ENCODE data around the gene AUTS2. TPM values are rescaled to one million over a fixed set of nuclear protein-coding genes. Genes with fewer than 3 reads are reported as not detected.

The AUTS2 gene
- total and polyA plus RNA-seq, 4 donors, result 4.9 to 24.4 (median 7.0) TPM

DNA sequence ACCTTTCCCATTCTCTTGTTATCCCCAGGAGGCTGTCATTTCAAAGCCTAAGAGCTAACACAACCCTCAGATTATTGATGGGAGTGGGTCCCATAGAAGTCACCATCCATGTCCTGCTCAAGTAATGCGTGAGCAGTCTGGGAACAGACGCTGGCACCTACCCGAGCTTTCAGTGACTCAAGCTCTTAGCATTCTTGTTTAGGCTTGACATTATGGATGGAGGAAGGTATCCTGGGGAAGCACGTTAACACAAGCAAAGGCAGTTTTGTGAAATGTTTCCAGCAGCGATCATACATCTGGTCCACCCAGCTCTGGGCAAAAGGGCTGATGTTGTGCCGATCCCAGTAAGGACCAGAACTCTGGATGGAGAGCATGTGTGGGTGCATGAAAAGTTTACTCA lies 30.0 kb upstream of the AUTS2 start:
- Histone ChIP-seq H3K36me3 (ENCODE audit: control insufficient read depth in 4 of 4, insufficient read depth in 3 of 4, low read depth in 1 of 4, low read length in 3 of 4) (no peaks in the 10 kb centered on the region), H3K27me3 (ENCODE audit: control insufficient read depth in 4 of 4, insufficient read depth in 4 of 4, low read length in 3 of 4) (no peaks in the 10 kb centered on the region), H3K4me3 (ENCODE audit: low read depth in 1 of 3, low read length in 3 of 3) (no peak overlapping the region), H3K9me3 (ENCODE audit: control insufficient read depth in 4 of 4, low read length in 3 of 4) (no peaks in the 10 kb centered on the region), H3K4me1 (ENCODE audit: control insufficient read depth in 4 of 4, insufficient read depth in 4 of 4, low read length in 3 of 4) (peaks cover 0 to 4% (median 1%) of the 10 kb centered on the region in 4 donors), H3K9ac (ENCODE audit: low read depth in 1 of 2, low read length in 2 of 2) (no peak overlapping the region), H3K27ac (ENCODE audit: low read depth in 1 of 2, low read length in 2 of 2) (no peak overlapping the region)
- 85% methylated on average over 6 of the region's 6 CpGs for WGBS
- no peak for DNase-seq (ENCODE audit: low spot score)
- no peak for TF ChIP-seq RXRA (IDR thresholded peaks at IDR 0.05)
- TF ChIP-seq SP1 (IDR thresholded peaks at IDR 0.05), result no peak
- TF ChIP-seq, protein P1, sequence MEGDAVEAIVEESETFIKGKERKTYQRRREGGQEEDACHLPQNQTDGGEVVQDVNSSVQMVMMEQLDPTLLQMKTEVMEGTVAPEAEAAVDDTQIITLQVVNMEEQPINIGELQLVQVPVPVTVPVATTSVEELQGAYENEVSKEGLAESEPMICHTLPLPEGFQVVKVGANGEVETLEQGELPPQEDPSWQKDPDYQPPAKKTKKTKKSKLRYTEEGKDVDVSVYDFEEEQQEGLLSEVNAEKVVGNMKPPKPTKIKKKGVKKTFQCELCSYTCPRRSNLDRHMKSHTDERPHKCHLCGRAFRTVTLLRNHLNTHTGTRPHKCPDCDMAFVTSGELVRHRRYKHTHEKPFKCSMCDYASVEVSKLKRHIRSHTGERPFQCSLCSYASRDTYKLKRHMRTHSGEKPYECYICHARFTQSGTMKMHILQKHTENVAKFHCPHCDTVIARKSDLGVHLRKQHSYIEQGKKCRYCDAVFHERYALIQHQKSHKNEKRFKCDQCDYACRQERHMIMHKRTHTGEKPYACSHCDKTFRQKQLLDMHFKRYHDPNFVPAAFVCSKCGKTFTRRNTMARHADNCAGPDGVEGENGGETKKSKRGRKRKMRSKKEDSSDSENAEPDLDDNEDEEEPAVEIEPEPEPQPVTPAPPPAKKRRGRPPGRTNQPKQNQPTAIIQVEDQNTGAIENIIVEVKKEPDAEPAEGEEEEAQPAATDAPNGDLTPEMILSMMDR (IDR thresholded peaks at IDR 0.05; ENCODE audit: low read depth, low read length, missing input control), result no peak
- TF ChIP-seq, protein P2, sequence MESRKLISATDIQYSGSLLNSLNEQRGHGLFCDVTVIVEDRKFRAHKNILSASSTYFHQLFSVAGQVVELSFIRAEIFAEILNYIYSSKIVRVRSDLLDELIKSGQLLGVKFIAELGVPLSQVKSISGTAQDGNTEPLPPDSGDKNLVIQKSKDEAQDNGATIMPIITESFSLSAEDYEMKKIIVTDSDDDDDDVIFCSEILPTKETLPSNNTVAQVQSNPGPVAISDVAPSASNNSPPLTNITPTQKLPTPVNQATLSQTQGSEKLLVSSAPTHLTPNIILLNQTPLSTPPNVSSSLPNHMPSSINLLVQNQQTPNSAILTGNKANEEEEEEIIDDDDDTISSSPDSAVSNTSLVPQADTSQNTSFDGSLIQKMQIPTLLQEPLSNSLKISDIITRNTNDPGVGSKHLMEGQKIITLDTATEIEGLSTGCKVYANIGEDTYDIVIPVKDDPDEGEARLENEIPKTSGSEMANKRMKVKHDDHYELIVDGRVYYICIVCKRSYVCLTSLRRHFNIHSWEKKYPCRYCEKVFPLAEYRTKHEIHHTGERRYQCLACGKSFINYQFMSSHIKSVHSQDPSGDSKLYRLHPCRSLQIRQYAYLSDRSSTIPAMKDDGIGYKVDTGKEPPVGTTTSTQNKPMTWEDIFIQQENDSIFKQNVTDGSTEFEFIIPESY (IDR thresholded peaks at IDR 0.05), result no peak
- TF ChIP-seq YY1 (IDR thresholded peaks at IDR 0.05), result no peak
- no peak for TF ChIP-seq JUND (IDR thresholded peaks at IDR 0.05)
- TF ChIP-seq GABPA (IDR thresholded peaks at IDR 0.05 in 1 of 2, conservative IDR thresholded peaks at IDR 0.05 in 1 of 2), result no peak
- TF ChIP-seq, protein P3, sequence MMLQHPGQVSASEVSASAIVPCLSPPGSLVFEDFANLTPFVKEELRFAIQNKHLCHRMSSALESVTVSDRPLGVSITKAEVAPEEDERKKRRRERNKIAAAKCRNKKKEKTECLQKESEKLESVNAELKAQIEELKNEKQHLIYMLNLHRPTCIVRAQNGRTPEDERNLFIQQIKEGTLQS (IDR thresholded peaks at IDR 0.05), result no peak
- TF ChIP-seq RAD21 (IDR thresholded peaks at IDR 0.05), result no peak
- no peak for TF ChIP-seq TAF1 (conservative IDR thresholded peaks at IDR 0.05)
- TF ChIP-seq, protein P4, sequence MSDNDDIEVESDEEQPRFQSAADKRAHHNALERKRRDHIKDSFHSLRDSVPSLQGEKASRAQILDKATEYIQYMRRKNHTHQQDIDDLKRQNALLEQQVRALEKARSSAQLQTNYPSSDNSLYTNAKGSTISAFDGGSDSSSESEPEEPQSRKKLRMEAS (IDR thresholded peaks at IDR 0.05), result no peak
- TF ChIP-seq FOXA2 (IDR thresholded peaks at IDR 0.05), result no peak
- TF ChIP-seq EGR1 (IDR thresholded peaks at IDR 0.05; ENCODE audit: low read depth in 2 of 2), result no peak
- TF ChIP-seq FOXA1 (IDR thresholded peaks at IDR 0.05), result no peak
- TF ChIP-seq HNF4A (conservative IDR thresholded peaks at IDR 0.05), result no peak

DNA sequence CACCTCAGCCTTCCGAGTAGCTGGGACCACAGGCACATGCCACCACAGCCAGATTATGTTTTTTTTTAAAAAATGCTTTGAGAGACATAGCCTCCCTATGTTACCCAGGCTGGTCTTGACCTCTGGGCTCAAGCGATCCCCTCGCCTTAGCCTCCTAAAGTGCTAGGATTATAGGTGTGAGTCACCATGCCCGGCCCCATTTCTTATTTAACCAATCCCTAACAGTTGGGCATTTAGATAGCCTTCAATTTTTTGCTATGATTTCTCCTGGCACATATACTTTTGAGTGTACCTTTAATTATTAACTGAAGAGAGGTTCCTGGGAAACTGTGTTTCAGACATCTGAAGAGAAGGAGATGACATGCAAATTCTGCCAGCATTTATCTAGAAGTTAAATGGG lies 22.6 kb upstream of the AUTS2 start:
- Histone ChIP-seq H3K36me3 (ENCODE audit: control insufficient read depth in 4 of 4, insufficient read depth in 3 of 4, low read depth in 1 of 4, low read length in 3 of 4) (no peaks in the 10 kb centered on the region), H3K4me3 (ENCODE audit: low read depth in 1 of 3, low read length in 3 of 3) (no peak overlapping the region), H3K9ac (ENCODE audit: low read depth in 1 of 2, low read length in 2 of 2) (no peak overlapping the region), H3K9me3 (ENCODE audit: control insufficient read depth in 4 of 4, low read length in 3 of 4) (no peaks in the 10 kb centered on the region), H3K27me3 (ENCODE audit: control insufficient read depth in 4 of 4, insufficient read depth in 4 of 4, low read length in 3 of 4) (peaks cover 0 to 2% (median 0%) of the 10 kb centered on the region in 4 donors), H3K27ac (ENCODE audit: low read depth in 1 of 2, low read length in 2 of 2) (no peak overlapping the region), H3K4me1 (ENCODE audit: control insufficient read depth in 4 of 4, insufficient read depth in 4 of 4, low read length in 3 of 4) (no peaks in the 10 kb centered on the region)
- DNase-seq (ENCODE audit: low spot score), result no peak
- TF ChIP-seq GABPA (IDR thresholded peaks at IDR 0.05 in 1 of 2, conservative IDR thresholded peaks at IDR 0.05 in 1 of 2), result no peak
- WGBS, result 86% methylated on average over 4 of the region's 4 CpGs

DNA sequence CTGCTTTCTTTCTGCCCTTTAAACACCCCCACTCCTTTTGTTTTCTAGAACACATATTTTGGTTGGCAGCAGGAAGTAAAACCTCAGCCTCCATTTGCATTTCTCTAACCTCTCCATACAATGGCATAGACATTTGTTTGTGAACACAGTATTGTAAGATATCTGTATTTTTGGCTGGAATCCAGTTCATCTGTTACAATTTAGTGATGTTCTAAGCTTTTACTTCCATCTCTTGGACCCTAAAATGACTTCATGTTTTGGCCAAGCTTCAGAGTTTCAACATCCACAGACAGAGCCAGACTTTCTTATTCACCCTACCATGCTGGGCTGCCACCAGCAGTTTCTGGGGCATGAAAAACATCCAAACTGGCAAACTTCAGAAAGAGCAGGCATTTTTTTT lies 21.1 kb upstream of the AUTS2 start:
- peaks cover 0 to 2% (median 0%) of the 10 kb centered on the region in 4 donors for H3K27me3 ChIP-seq (ENCODE audit: control insufficient read depth in 4 of 4, insufficient read depth in 4 of 4, low read length in 3 of 4)
- H3K9me3 ChIP-seq (ENCODE audit: control insufficient read depth in 4 of 4, low read length in 3 of 4), result no peaks in the 10 kb centered on the region
- H3K4me3 ChIP-seq (ENCODE audit: low read depth in 1 of 3, low read length in 3 of 3), result no peak overlapping the region
- no peaks in the 10 kb centered on the region for H3K4me1 ChIP-seq (ENCODE audit: control insufficient read depth in 4 of 4, insufficient read depth in 4 of 4, low read length in 3 of 4)
- H3K27ac ChIP-seq (ENCODE audit: low read depth in 1 of 2, low read length in 2 of 2), result no peak overlapping the region
- H3K36me3 ChIP-seq (ENCODE audit: control insufficient read depth in 4 of 4, insufficient read depth in 3 of 4, low read depth in 1 of 4, low read length in 3 of 4), result no peaks in the 10 kb centered on the region
- H3K9ac ChIP-seq (ENCODE audit: low read depth in 1 of 2, low read length in 2 of 2), result no peak overlapping the region
- DNase-seq (ENCODE audit: low spot score), result no peak
- TF ChIP-seq, protein P3 (IDR thresholded peaks at IDR 0.05), result no peak
- TF ChIP-seq GABPA (IDR thresholded peaks at IDR 0.05 in 1 of 2, conservative IDR thresholded peaks at IDR 0.05 in 1 of 2) (no peak), HNF4G (IDR thresholded peaks at IDR 0.05) (no peak), EGR1 (IDR thresholded peaks at IDR 0.05; ENCODE audit: low read depth in 2 of 2) (no peak), SP1 (IDR thresholded peaks at IDR 0.05) (no peak), FOXA2 (IDR thresholded peaks at IDR 0.05) (no peak), JUND (IDR thresholded peaks at IDR 0.05) (no peak), FOXA1 (IDR thresholded peaks at IDR 0.05) (no peak), NR2F2 (IDR thresholded peaks at IDR 0.05) (no peak), TAF1 (conservative IDR thresholded peaks at IDR 0.05) (no peak), RXRA (IDR thresholded peaks at IDR 0.05) (no peak)
- TF ChIP-seq, protein P5, sequence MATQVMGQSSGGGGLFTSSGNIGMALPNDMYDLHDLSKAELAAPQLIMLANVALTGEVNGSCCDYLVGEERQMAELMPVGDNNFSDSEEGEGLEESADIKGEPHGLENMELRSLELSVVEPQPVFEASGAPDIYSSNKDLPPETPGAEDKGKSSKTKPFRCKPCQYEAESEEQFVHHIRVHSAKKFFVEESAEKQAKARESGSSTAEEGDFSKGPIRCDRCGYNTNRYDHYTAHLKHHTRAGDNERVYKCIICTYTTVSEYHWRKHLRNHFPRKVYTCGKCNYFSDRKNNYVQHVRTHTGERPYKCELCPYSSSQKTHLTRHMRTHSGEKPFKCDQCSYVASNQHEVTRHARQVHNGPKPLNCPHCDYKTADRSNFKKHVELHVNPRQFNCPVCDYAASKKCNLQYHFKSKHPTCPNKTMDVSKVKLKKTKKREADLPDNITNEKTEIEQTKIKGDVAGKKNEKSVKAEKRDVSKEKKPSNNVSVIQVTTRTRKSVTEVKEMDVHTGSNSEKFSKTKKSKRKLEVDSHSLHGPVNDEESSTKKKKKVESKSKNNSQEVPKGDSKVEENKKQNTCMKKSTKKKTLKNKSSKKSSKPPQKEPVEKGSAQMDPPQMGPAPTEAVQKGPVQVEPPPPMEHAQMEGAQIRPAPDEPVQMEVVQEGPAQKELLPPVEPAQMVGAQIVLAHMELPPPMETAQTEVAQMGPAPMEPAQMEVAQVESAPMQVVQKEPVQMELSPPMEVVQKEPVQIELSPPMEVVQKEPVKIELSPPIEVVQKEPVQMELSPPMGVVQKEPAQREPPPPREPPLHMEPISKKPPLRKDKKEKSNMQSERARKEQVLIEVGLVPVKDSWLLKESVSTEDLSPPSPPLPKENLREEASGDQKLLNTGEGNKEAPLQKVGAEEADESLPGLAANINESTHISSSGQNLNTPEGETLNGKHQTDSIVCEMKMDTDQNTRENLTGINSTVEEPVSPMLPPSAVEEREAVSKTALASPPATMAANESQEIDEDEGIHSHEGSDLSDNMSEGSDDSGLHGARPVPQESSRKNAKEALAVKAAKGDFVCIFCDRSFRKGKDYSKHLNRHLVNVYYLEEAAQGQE (IDR thresholded peaks at IDR 0.05), result no peak
- TF ChIP-seq, protein P2 (IDR thresholded peaks at IDR 0.05), result no peak
